ENCODE measurements around the gene FBXL7. TPM values are rescaled to one million over a fixed set of nuclear protein-coding genes. Genes with fewer than 3 reads are reported as not detected.
A peak's percentile ranks its signal among the peaks of the same experiment; 100 is the strongest.

Gene FBXL7
- polyA plus RNA-seq, 4 donors: 0.22 to 4.2 (median 2.7) TPM

GRCh38 chr5:15718421-15719179 lies 218.6 kb downstream of the FBXL7 start:
- no peaks in the 10 kb centered on the region for H3K4me1 ChIP-seq (ENCODE audit: control insufficient read depth in 3 of 3, insufficient read depth in 2 of 3, low read depth in 1 of 3, low read length in 2 of 3)
- FAIRE-seq: no peak
- H3K4me3 ChIP-seq (ENCODE audit: low read depth in 1 of 3, low read length in 3 of 3): no peak overlapping the region
- no peaks in the 10 kb centered on the region for H3K27me3 ChIP-seq (ENCODE audit: control insufficient read depth in 3 of 3, insufficient read depth in 3 of 3, low read length in 3 of 3)
- DNase-seq: no peak
- no peaks in the 10 kb centered on the region for H3K9me3 ChIP-seq (ENCODE audit: control insufficient read depth in 2 of 2, insufficient read depth in 1 of 2, low read depth in 1 of 2, low read length in 1 of 2)
- H3K27ac ChIP-seq (ENCODE audit: low read depth in 1 of 3, low read length in 2 of 3): no peak overlapping the region
- H3K36me3 ChIP-seq (ENCODE audit: control insufficient read depth in 3 of 3, insufficient read depth in 2 of 3, low read depth in 1 of 3, low read length in 3 of 3): no peaks in the 10 kb centered on the region
- WGBS, 3 donors: 55 to 60% (median 58%) methylated on average over 8 of the region's 8 CpGs

GRCh38 chr5:15719784-15720183 lies 219.8 kb downstream of the FBXL7 start:
- Histone ChIP-seq H3K9me3 (ENCODE audit: control insufficient read depth in 2 of 2, insufficient read depth in 1 of 2, low read depth in 1 of 2, low read length in 1 of 2) (no peaks in the 10 kb centered on the region), H3K4me1 (ENCODE audit: control insufficient read depth in 3 of 3, insufficient read depth in 2 of 3, low read depth in 1 of 3, low read length in 2 of 3) (no peaks in the 10 kb centered on the region), H3K4me3 (ENCODE audit: low read depth in 1 of 3, low read length in 3 of 3) (no peak overlapping the region), H3K27me3 (ENCODE audit: control insufficient read depth in 3 of 3, insufficient read depth in 3 of 3, low read length in 3 of 3) (no peaks in the 10 kb centered on the region), H3K27ac (ENCODE audit: low read depth in 1 of 3, low read length in 2 of 3) (no peak overlapping the region), H3K36me3 (ENCODE audit: control insufficient read depth in 3 of 3, insufficient read depth in 2 of 3, low read depth in 1 of 3, low read length in 3 of 3) (no peaks in the 10 kb centered on the region)
- DNase-seq (no peak), FAIRE-seq (no peak)
- 55 to 60% (median 55%) methylated on average over 4 of the region's 4 CpGs for WGBS, 3 donors

GRCh38 chr5:15720515-15720914 lies 220.5 kb downstream of the FBXL7 start:
- H3K27ac ChIP-seq (ENCODE audit: low read depth in 1 of 3, low read length in 2 of 3): no peak overlapping the region
- DNase-seq (no peak), FAIRE-seq (peak; percentile 61)
- no peaks in the 10 kb centered on the region for H3K27me3 ChIP-seq (ENCODE audit: control insufficient read depth in 3 of 3, insufficient read depth in 3 of 3, low read length in 3 of 3)
- no peaks in the 10 kb centered on the region for H3K4me1 ChIP-seq (ENCODE audit: control insufficient read depth in 3 of 3, insufficient read depth in 2 of 3, low read depth in 1 of 3, low read length in 2 of 3)
- no peaks in the 10 kb centered on the region for H3K36me3 ChIP-seq (ENCODE audit: control insufficient read depth in 3 of 3, insufficient read depth in 2 of 3, low read depth in 1 of 3, low read length in 3 of 3)
- no peak overlapping the region for H3K4me3 ChIP-seq (ENCODE audit: low read depth in 1 of 3, low read length in 3 of 3)
- H3K9me3 ChIP-seq (ENCODE audit: control insufficient read depth in 2 of 2, insufficient read depth in 1 of 2, low read depth in 1 of 2, low read length in 1 of 2): peaks cover 0 to 2% of the 10 kb centered on the region in 2 donors

GRCh38 chr5:15722305-15722704 lies 222.3 kb downstream of the FBXL7 start:
- no peak for DNase-seq
- 82 to 86% (median 84%) methylated on average over 7 of the region's 7 CpGs for WGBS, 3 donors
- no peaks in the 10 kb centered on the region for H3K4me1 ChIP-seq (ENCODE audit: control insufficient read depth in 3 of 3, insufficient read depth in 2 of 3, low read depth in 1 of 3, low read length in 2 of 3)
- no peak overlapping the region for H3K4me3 ChIP-seq (ENCODE audit: low read depth in 1 of 3, low read length in 3 of 3)
- no peak for FAIRE-seq
- no peak overlapping the region for H3K27ac ChIP-seq (ENCODE audit: low read depth in 1 of 3, low read length in 2 of 3)
- H3K9me3 ChIP-seq (ENCODE audit: control insufficient read depth in 2 of 2, insufficient read depth in 1 of 2, low read depth in 1 of 2, low read length in 1 of 2): peaks cover 0 to 6% of the 10 kb centered on the region in 2 donors
- H3K36me3 ChIP-seq (ENCODE audit: control insufficient read depth in 3 of 3, insufficient read depth in 2 of 3, low read depth in 1 of 3, low read length in 3 of 3): no peaks in the 10 kb centered on the region
- no peaks in the 10 kb centered on the region for H3K27me3 ChIP-seq (ENCODE audit: control insufficient read depth in 3 of 3, insufficient read depth in 3 of 3, low read length in 3 of 3)

- H3K27ac ChIP-seq (ENCODE audit: low read depth in 1 of 3, low read length in 2 of 3): no peak overlapping the region
- DNase-seq: no peak
- no peaks in the 10 kb centered on the region for H3K36me3 ChIP-seq (ENCODE audit: control insufficient read depth in 3 of 3, insufficient read depth in 2 of 3, low read depth in 1 of 3, low read length in 3 of 3)
- no peaks in the 10 kb centered on the region for H3K27me3 ChIP-seq (ENCODE audit: control insufficient read depth in 3 of 3, insufficient read depth in 3 of 3, low read length in 3 of 3)
- H3K4me3 ChIP-seq (ENCODE audit: low read depth in 1 of 3, low read length in 3 of 3): no peak overlapping the region
- H3K9me3 ChIP-seq (ENCODE audit: control insufficient read depth in 2 of 2, insufficient read depth in 1 of 2, low read depth in 1 of 2, low read length in 1 of 2): peaks cover 0 to 6% of the 10 kb centered on the region in 2 donors
- no peak for FAIRE-seq
- H3K4me1 ChIP-seq (ENCODE audit: control insufficient read depth in 3 of 3, insufficient read depth in 2 of 3, low read depth in 1 of 3, low read length in 2 of 3): no peaks in the 10 kb centered on the region
Measured at GRCh38 chr5:15727375-15727774, 227.4 kb downstream of the FBXL7 start.

GRCh38 chr5:15728811-15729210 lies 228.8 kb downstream of the FBXL7 start:
- no peak overlapping the region for H3K4me3 ChIP-seq (ENCODE audit: low read depth in 1 of 3, low read length in 3 of 3)
- 61 to 71% (median 68%) methylated on average over 4 of the region's 4 CpGs for WGBS, 3 donors

GRCh38 chr5:15731699-15732098 lies 231.7 kb downstream of the FBXL7 start:
- FAIRE-seq: no peak
- no peak for DNase-seq
- 82 to 87% (median 86%) methylated on average over 4 of the region's 4 CpGs for WGBS, 3 donors

More at GRCh38 chr5:15728811-15729210, 228.8 kb downstream of the FBXL7 start:
- FAIRE-seq (no peak), DNase-seq (no peak)
- Histone ChIP-seq H3K4me1 (ENCODE audit: control insufficient read depth in 3 of 3, insufficient read depth in 2 of 3, low read depth in 1 of 3, low read length in 2 of 3) (no peaks in the 10 kb centered on the region), H3K27me3 (ENCODE audit: control insufficient read depth in 3 of 3, insufficient read depth in 3 of 3, low read length in 3 of 3) (no peaks in the 10 kb centered on the region), H3K9me3 (ENCODE audit: control insufficient read depth in 2 of 2, insufficient read depth in 1 of 2, low read depth in 1 of 2, low read length in 1 of 2) (peaks cover 0 to 6% of the 10 kb centered on the region in 2 donors), H3K36me3 (ENCODE audit: control insufficient read depth in 3 of 3, insufficient read depth in 2 of 3, low read depth in 1 of 3, low read length in 3 of 3) (no peaks in the 10 kb centered on the region), H3K27ac (ENCODE audit: low read depth in 1 of 3, low read length in 2 of 3) (no peak overlapping the region)

GRCh38 chr5:15734058-15734457 lies 234.1 kb downstream of the FBXL7 start:
- H3K9me3 ChIP-seq (ENCODE audit: control insufficient read depth in 2 of 2, insufficient read depth in 1 of 2, low read depth in 1 of 2, low read length in 1 of 2): no peaks in the 10 kb centered on the region
- H3K36me3 ChIP-seq (ENCODE audit: control insufficient read depth in 3 of 3, insufficient read depth in 2 of 3, low read depth in 1 of 3, low read length in 3 of 3): no peaks in the 10 kb centered on the region
- H3K27me3 ChIP-seq (ENCODE audit: control insufficient read depth in 3 of 3, insufficient read depth in 3 of 3, low read length in 3 of 3): no peaks in the 10 kb centered on the region
- no peak overlapping the region for H3K27ac ChIP-seq (ENCODE audit: low read depth in 1 of 3, low read length in 2 of 3)
- H3K4me3 ChIP-seq (ENCODE audit: low read depth in 1 of 3, low read length in 3 of 3): no peak overlapping the region
- FAIRE-seq: no peak
- DNase-seq: no peak
- WGBS, 3 donors: 83 to 88% (median 87%) methylated on average over 7 of the region's 7 CpGs
- no peaks in the 10 kb centered on the region for H3K4me1 ChIP-seq (ENCODE audit: control insufficient read depth in 3 of 3, insufficient read depth in 2 of 3, low read depth in 1 of 3, low read length in 2 of 3)

More at GRCh38 chr5:15731699-15732098, 231.7 kb downstream of the FBXL7 start:
- H3K9me3 ChIP-seq (ENCODE audit: control insufficient read depth in 2 of 2, insufficient read depth in 1 of 2, low read depth in 1 of 2, low read length in 1 of 2): no peaks in the 10 kb centered on the region
- no peak overlapping the region for H3K4me3 ChIP-seq (ENCODE audit: low read depth in 1 of 3, low read length in 3 of 3)
- H3K4me1 ChIP-seq (ENCODE audit: control insufficient read depth in 3 of 3, insufficient read depth in 2 of 3, low read depth in 1 of 3, low read length in 2 of 3): no peaks in the 10 kb centered on the region
- H3K36me3 ChIP-seq (ENCODE audit: control insufficient read depth in 3 of 3, insufficient read depth in 2 of 3, low read depth in 1 of 3, low read length in 3 of 3): no peaks in the 10 kb centered on the region
- H3K27ac ChIP-seq (ENCODE audit: low read depth in 1 of 3, low read length in 2 of 3): no peak overlapping the region
- no peaks in the 10 kb centered on the region for H3K27me3 ChIP-seq (ENCODE audit: control insufficient read depth in 3 of 3, insufficient read depth in 3 of 3, low read length in 3 of 3)
